Transverse colon (tissue), 4 donors: ENCODE data around the gene PKIB. TPM values are rescaled to one million over a fixed set of nuclear protein-coding genes. Genes with fewer than 3 reads are reported as not detected.

Source experiments
- DNase-seq: peaks from one replicate; pipeline ENCODE4 v3.0.0-alpha.2; 2019
- H3K27ac ChIP-seq, 4 donors: fragments of 200-600 bp; sonication (generic); 2 replicates each; pipeline ENCODE4 v1.5.1; 2016 to 2018; ENCODE audit warnings: inconsistent platforms in 4 of 4
- H3K27me3 ChIP-seq: fragments of 200-600 bp; sonication (generic); 2 replicates; pipeline ENCODE4 v1.5.1; 2017; ENCODE audit warnings: inconsistent platforms
- H3K36me3 ChIP-seq, 4 donors: fragments of 200-600 bp; sonication (generic); 2 replicates each; pipeline ENCODE4 v1.5.1; 2017 to 2019; ENCODE audit warnings: inconsistent platforms in 4 of 4
- H3K4me1 ChIP-seq, 4 donors: fragments of 200-600 bp; sonication (generic); 2 replicates each; pipeline ENCODE4 v1.5.1; 2017 to 2020; ENCODE audit warnings: inconsistent platforms in 4 of 4
- H3K4me3 ChIP-seq, 4 donors: fragments of 200-600 bp; sonication (generic); 1 replicate in 1 of 4; 2 replicates in 3 of 4; pipeline versions ENCODE4 v1.5.1 to v1.6.1; 2017 to 2019; ENCODE audit warnings: inconsistent platforms in 4 of 4
- H3K9me3 ChIP-seq, 2 donors: fragments of 200-600 bp; sonication (generic); 2 replicates each; pipeline ENCODE4 v1.5.1; 2017 to 2019; ENCODE audit warnings: inconsistent platforms in 2 of 2
- CTCF ChIP-seq, 5 experiments: fragments of 200-600 bp in 3 of 5; fragments of 450-650 bp in 2 of 5; sonication (generic) in 3 of 5; IDR thresholded peaks; 1 replicate in 2 of 5; 2 replicates in 3 of 5; pipeline ENCODE4 v1.5.1; 2016 to 2017; ENCODE audit warnings: antibody characterized with exemption in 5 of 5, inconsistent platforms in 3 of 5, mild to moderate bottlenecking in 2 of 5, moderate library complexity in 1 of 5
- EP300 ChIP-seq: sonication (generic); formaldehyde crosslinking; IDR thresholded peaks from one replicate; pipeline ENCODE4 v1.6.1; 2017; ENCODE audit warnings: antibody characterized with exemption, low read depth
- POLR2A ChIP-seq: fragments of 450-650 bp; IDR thresholded peaks from one replicate; pipeline ENCODE4 v1.6.1; 2016; ENCODE audit warnings: antibody characterized with exemption, mild to moderate bottlenecking, moderate library complexity
- POLR2AphosphoS5 ChIP-seq, 3 donors: sonication (generic); formaldehyde crosslinking; IDR thresholded peaks; one replicate each; pipeline ENCODE4 v1.6.1; 2016; ENCODE audit warnings: antibody characterized with exemption in 3 of 3
- WGBS, 2 donors: methylation state at CpG; one replicate each; pipeline ENCODE4 v1.1.5; 2018; ENCODE audit warnings: low coverage in 1 of 2; 5-methylcytosine and 5-hydroxymethylcytosine counted together
- in situ Hi-C, 4 donors: fragments of 200-750 bp; cut with MboI; loops; one replicate each; pipeline versions ENCODE4 v1.15.0 to v1.15.1; 2017; ENCODE audit warnings: low sequenced_read_pairs in 3 of 4, low pct_ligation_motif_present in 1 of 4, low pct_unique_long_range_greater_than_20kb in 1 of 4
- intact Hi-C: fragments of 100-400 bp; cut with DNase I; formaldehyde crosslinking; loops from one replicate; pipeline ENCODE4 v1.15.1; 2023; ENCODE audit warnings: low total_unique reads
- total RNA-seq, 4 donors: library from RNA; depleted of rRNA; stranded (reverse); fragments of >200 nt; gene quantifications; one replicate each; pipeline ENCODE4 v1.1.0, GENCODE V29; 2016

The PKIB gene
- total RNA-seq, 4 donors from 2014 or later: 45.2 to 163 (median 96.1) TPM

DNA sequence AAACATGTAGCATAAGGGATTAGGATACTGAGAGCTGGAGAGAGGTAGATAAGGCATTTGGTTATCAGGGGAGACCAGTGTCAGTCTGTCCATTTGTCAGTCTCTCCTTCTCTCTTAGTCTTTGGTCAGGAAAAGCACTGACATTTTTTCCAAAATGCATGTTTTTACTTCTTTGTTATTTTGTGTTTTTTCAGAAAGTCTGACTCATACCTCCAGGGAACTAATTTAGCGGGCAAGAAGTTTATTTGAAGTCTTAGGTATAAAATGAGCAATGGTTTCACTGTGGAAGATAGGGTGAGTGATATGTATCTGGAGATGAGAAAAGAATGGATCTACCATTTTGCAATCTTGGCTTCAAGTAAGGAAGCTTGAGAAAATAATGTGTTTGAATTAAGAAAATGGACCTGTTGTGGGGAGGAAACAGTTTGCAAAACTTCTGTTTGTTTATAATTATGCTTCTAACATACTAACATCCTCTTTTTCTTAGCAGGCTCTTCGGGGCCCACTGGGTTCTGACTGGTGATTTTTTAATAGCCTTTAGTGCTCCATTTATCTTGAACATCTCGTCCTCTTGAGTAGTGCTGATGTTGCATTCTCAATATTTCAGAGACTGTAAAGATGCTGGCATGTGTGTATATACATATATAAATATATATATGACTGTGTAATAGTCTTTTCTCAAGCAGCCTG is 102.4 kb downstream of the PKIB start:
- no peak overlapping the region for H3K27ac ChIP-seq
- DNase-seq: no peak
- H3K27me3 ChIP-seq: no peaks in the 10 kb centered on the region
- 52 to 65% methylated on average over 3 of the region's 3 CpGs for WGBS, 2 donors
- no peak overlapping the region for H3K4me3 ChIP-seq
- intact Hi-C loops: no loop called here
- in situ Hi-C loops: no loop called here
- H3K4me1 ChIP-seq: no peaks in the 10 kb centered on the region
- H3K36me3 ChIP-seq: no peaks in the 10 kb centered on the region
- no peaks in the 10 kb centered on the region for H3K9me3 ChIP-seq
- no peak for TF ChIP-seq EP300
- TF ChIP-seq CTCF (IDR thresholded peaks at IDR 0.05): no peak
- TF ChIP-seq POLR2A: no peak
- TF ChIP-seq POLR2AphosphoS5 (IDR thresholded peaks at IDR 0.05): no peak

DNA sequence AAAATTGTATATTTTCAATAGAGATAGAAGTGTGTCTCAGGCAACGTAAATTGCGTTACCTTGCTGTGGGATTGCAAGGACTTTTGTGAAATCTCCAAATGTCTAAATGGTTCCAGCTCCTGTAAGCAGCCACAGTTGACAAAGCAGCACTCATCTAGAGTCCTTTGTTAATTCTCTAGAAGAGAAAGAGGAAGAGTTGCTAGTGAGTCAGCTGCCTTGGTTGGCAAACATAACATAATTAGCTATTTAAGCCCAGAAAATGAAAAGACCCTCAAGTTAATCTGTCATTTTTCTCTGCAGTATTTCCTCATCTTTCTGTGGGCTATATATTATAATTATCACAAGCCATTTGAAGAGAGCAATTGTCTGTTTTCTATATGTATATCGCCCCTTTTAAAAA is 102.9 kb downstream of the PKIB start:
- H3K27ac ChIP-seq: no peak overlapping the region
- intact Hi-C loops (no loop called here), in situ Hi-C loops (no loop called here)
- TF ChIP-seq POLR2AphosphoS5 (IDR thresholded peaks at IDR 0.05) (no peak), CTCF (IDR thresholded peaks at IDR 0.05) (no peak), POLR2A (no peak), EP300 (no peak)
- H3K4me1 ChIP-seq: no peaks in the 10 kb centered on the region
- WGBS, 2 donors: 79 to 87% methylated on average over 3 of the region's 3 CpGs
- H3K4me3 ChIP-seq: no peak overlapping the region
- H3K9me3 ChIP-seq: no peaks in the 10 kb centered on the region
- H3K27me3 ChIP-seq: no peaks in the 10 kb centered on the region
- no peak for DNase-seq
- no peaks in the 10 kb centered on the region for H3K36me3 ChIP-seq

- intact Hi-C loops (no loop called here), in situ Hi-C loops (no loop called here)
- Histone ChIP-seq H3K4me3 (no peak overlapping the region), H3K27ac (no peak overlapping the region), H3K27me3 (no peaks in the 10 kb centered on the region), H3K9me3 (no peaks in the 10 kb centered on the region), H3K4me1 (no peaks in the 10 kb centered on the region), H3K36me3 (no peaks in the 10 kb centered on the region)
- WGBS, 2 donors: 88 to 92% methylated on average over 1 to 5 of the region's 5 CpGs
- TF ChIP-seq EP300 (no peak), POLR2AphosphoS5 (IDR thresholded peaks at IDR 0.05) (no peak), CTCF (IDR thresholded peaks at IDR 0.05) (no peak), POLR2A (no peak)
- no peak for DNase-seq
These were observed 103.9 kb downstream of the PKIB start for GRCh38 chr6:122714059-122714458.

GRCh38 chr6:122715725-122716124 is 105.5 kb downstream of the PKIB start:
- Histone ChIP-seq H3K36me3 (no peaks in the 10 kb centered on the region), H3K27ac (no peak overlapping the region), H3K9me3 (no peaks in the 10 kb centered on the region), H3K4me1 (no peaks in the 10 kb centered on the region), H3K27me3 (no peaks in the 10 kb centered on the region), H3K4me3 (no peak overlapping the region)
- DNase-seq: no peak
- no peak for TF ChIP-seq POLR2A
- TF ChIP-seq CTCF (IDR thresholded peaks at IDR 0.05): no peak
- TF ChIP-seq POLR2AphosphoS5 (IDR thresholded peaks at IDR 0.05): no peak
- no peak for TF ChIP-seq EP300
- WGBS, 2 donors: 76 to 77% methylated on average over 2 of the region's 2 CpGs
- intact Hi-C loops (no loop called here), in situ Hi-C loops (no loop called here)
